ENCODE results near the gene SMAD6.

SMAD6 gene

DNA sequence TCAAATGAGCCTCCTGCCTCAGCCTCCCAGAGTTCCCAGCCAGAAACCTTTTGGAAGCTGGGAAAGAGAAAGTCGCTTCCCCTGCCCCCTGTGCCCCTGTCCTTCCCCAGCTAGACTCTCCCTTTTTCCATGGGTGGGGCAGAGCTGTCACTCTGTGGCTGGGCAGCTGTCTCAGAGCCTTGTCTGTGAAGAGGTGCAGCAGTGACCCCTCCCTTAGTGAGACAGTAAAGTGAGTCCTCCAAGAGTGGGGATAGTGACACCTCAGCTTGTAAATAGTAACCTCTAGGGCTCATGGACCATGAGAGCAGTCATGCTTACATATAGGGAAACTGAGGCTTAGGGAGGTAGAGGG lies 76.3 kb downstream of the SMAD6 start:
- no peak for DNase-seq

- no peak for DNase-seq
These were observed 76.7 kb downstream of the SMAD6 start for GRCh38 chr15:66778716-66779115.

DNA sequence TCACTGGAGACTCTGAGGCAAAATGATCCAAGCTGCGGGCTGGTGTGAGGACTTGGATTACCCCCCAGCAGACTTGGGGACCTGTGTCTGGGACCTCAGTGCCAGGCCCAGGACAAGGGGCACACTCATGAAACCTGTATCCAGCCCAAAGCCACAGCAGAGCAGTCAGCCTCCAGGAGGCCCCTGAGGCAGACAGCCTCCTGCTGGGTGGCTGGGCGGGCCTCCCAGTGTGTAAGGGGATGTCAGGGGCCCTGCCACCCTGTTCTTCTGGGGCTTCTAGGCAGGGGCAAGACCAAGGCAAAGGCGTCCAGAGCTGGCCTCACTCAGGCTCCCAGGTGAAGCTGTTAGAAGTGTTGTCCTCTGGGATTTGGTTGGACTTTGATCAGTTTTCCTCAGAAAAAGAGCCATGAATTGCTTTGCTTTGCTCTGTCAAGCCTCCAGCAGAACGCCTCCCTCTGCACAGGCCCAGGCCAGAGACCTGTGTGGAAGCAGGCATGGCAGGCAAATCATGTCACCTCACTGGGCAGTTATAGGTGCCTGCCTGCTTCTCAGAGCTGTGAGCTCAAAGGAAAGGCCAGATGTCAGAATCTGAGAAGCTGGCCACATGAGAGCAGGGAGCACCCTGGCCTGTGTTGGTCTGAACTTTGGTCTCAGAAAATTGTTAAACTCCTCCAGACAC lies 77.4 kb downstream of the SMAD6 start:
- no peak for DNase-seq

GRCh38 chr15:66780172-66780972 lies 78.3 kb downstream of the SMAD6 start:
- DNase-seq: no peak

DNA sequence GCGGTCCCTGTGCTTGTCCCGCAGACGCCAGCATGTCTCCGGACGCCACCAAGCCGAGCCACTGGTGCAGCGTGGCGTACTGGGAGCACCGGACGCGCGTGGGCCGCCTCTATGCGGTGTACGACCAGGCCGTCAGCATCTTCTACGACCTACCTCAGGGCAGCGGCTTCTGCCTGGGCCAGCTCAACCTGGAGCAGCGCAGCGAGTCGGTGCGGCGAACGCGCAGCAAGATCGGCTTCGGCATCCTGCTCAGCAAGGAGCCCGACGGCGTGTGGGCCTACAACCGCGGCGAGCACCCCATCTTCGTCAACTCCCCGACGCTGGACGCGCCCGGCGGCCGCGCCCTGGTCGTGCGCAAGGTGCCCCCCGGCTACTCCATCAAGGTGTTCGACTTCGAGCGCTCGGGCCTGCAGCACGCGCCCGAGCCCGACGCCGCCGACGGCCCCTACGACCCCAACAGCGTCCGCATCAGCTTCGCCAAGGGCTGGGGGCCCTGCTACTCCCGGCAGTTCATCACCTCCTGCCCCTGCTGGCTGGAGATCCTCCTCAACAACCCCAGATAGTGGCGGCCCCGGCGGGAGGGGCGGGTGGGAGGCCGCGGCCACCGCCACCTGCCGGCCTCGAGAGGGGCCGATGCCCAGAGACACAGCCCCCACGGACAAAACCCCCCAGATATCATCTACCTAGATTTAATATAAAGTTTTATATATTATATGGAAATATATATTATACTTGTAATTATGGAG lies 79.1 kb downstream of the SMAD6 start:
- DNase-seq: no peak

DNA sequence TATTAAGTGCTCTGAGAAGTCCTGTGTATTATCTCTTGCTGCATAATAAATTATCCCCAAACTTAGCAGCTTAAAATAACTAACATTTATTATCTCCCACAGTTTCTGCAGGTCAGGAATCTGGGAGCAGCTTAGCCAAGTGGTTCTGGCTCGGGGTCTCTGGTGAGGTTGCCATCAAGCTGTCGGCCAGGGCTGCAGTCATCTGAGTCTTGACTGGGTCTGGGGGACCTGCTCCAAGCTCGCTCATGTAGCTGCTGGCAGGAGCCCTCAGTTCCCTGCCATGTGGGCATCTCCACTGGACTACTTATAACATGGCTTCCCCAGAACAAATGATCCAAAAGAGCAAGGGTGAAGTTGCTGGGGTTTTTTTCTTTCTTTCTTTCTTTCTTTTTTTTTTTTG lies 80.7 kb downstream of the SMAD6 start:
- DNase-seq: no peak

GRCh38 chr15:66783314-66783713 lies 81.3 kb downstream of the SMAD6 start:
- no peak for DNase-seq

DNA sequence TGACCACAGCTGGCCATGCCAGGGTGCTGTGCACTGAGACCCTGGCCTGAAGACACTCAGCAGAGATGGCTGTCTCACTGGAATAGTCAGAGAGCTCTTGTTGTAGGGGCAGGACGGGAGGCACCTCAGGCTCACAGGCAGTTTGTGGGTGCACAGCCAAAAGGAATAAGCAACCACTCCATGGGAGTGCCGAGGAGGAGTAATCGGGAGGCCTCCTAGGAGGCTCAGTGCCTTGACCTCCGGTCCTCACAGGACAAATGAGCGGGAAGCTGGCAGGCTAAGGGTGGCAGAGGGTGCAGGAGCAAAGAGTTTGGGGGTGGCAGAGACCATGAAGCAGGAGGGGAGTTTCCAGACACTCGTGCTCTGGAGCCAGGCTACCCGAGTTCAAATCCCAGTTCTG lies 81.7 kb downstream of the SMAD6 start:
- no peak for DNase-seq

DNA sequence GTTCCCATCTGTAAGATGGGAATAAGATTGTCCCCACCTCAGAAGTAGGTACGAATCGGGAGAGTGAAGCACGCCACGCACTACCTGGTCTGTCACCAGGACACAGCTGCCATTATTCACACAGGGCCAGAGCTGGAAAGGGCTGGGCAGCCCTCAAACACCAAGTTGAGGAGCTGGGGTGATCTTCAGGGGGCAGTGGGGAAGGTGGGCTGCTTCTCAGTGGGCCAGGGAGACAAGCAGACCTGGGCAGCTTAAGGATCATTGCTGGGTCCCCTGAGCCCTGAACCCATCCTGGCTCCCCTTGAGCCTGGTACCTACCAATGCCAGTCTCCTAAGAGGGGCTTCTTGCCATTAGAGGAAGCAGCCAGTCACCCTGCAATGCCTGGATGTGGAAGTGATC lies 82.1 kb downstream of the SMAD6 start:
- DNase-seq: no peak

GRCh38 chr15:66785637-66786036 lies 83.6 kb downstream of the SMAD6 start:
- no peak for DNase-seq

DNA sequence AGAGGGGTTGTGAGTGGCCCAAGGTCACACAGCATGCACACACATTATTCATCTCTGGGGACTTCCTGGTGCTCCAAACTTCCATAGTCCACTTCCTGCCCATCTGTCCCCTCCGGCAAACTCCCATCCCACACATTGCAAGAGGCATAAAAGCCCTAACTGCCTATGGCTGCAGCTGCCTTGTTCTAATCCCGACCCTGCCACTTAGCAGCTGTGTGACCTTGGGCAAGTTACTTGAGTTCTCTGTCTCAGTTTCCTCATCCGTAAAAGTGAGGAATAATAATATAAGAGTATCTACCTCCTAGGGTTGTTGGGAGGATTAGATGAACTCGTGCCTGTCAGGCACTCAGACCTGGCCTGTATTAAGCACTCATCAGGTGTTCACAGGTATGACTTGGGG lies 84.2 kb downstream of the SMAD6 start:
- no peak for DNase-seq

GRCh38 chr15:66786708-66787488 lies 84.9 kb downstream of the SMAD6 start:
- no peak for DNase-seq

DNA sequence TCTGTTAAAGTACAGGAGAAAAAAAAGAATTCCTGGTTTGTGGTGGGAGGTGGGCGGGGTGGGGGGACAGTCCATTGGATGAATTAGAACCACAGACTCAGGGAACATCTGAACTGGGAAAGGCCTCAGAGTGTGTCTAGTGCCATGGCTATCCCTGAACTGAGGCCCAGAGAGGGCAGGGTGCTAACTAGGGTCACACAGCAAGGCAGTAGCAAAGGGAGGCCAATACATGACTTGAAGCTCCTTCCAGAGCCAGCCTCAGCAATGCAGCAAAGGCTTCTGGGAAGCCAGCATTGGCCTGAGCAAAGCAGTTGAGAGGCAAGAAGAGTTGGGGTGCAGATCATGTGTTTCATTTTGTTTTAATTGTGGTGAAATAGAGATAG lies 85.4 kb downstream of the SMAD6 start:
- no peak for DNase-seq

- no peak for DNase-seq
These were observed 86.0 kb downstream of the SMAD6 start for GRCh38 chr15:66788024-66788423.

DNA sequence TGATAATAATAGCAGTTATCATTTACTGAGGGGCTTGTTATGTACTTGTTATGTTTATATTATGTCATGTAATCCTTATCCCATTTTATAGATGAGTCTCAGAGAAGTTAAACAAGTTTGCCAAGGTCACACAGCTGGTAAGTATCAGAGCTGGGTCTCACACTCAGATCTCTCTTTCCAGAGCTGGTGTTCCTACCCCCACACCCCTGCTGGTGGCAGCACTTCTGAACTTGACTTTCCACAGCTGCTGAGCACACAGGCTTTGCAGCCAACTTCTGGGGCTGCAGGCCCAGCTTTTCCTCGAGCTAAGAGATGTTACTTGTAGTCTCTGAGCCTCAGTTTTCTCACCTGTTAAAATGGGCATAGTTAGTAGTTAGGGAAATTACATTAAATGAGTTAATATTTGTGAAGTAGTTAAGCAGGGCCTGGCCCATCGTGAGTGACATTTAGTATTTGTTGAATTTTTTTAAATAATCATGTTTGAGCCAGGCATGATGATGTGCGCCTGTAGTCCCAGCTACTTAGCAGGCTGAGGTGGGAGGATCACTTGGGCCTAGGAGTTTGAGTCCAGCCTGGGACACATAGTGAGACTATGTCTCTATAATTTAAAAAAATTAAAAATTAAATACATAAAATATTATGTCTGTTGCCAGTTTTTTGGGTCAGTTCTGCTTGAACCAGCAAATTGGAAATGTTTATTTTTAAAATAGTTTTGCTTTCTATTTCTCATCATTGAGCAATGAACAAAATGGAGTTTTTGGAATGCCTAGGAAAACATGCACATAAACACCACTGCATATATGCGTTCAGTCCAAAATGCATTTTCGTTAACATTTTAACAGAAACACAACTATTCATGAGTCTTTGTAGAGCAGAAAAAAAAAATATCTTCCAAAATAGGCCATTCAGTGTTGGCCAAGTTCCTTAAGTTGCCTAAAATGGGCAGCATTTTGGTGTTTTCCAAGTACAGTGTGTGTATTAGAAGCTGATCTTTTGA lies 87.3 kb downstream of the SMAD6 start:
- DNase-seq: peak; percentile 33 to 49

DNA sequence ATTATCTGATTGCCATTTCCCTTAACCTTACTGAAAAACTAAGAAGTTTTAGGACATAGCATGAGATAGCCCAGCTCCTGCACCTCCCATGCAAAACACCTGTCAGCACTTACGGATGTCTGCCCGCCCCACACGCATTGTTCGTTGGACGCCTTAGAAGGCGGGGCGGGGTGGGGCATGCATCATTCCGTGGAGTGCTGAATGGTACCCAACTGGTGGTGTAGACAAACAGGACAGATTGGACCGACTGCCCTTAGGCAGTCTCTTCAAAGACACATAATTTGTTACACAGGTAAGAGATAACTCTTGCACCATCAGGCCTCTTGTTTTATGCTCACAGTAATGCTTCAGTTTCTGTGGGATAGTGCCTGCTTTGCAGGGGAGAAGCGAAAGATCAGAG lies 93.8 kb downstream of the SMAD6 start:
- DNase-seq: no peak

GRCh38 chr15:66796343-66796742 lies 94.3 kb downstream of the SMAD6 start:
- DNase-seq: no peak

DNA sequence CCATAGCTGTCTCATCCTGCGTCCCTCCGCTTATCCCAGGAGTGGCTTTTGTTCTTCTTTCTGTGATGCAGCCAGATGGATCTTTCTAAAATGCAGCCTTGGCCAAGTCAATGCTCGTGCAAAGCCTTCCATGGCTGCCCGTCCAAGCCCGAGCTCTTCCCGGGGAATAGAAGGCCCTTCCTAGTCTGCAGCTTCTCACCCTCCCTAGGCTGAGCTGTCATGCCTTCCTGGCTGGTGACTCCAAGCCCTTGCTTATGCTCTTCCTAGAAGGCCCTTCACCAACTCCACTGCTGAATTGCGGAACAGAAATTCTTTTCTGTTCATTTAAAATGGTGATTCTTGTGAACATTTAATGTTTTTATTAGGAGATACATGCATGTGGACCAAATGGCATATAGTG lies 95.9 kb downstream of the SMAD6 start:
- DNase-seq: no peak

- no peak for DNase-seq
These were observed 96.5 kb downstream of the SMAD6 start for GRCh38 chr15:66798426-66799061.

- DNase-seq: no peak
These were observed 97.2 kb downstream of the SMAD6 start for GRCh38 chr15:66799242-66799641.

- DNase-seq: no peak
These were observed 98.7 kb downstream of the SMAD6 start for GRCh38 chr15:66800584-66801235.
